ENCODE data around the gene MXI1.

DNA sequence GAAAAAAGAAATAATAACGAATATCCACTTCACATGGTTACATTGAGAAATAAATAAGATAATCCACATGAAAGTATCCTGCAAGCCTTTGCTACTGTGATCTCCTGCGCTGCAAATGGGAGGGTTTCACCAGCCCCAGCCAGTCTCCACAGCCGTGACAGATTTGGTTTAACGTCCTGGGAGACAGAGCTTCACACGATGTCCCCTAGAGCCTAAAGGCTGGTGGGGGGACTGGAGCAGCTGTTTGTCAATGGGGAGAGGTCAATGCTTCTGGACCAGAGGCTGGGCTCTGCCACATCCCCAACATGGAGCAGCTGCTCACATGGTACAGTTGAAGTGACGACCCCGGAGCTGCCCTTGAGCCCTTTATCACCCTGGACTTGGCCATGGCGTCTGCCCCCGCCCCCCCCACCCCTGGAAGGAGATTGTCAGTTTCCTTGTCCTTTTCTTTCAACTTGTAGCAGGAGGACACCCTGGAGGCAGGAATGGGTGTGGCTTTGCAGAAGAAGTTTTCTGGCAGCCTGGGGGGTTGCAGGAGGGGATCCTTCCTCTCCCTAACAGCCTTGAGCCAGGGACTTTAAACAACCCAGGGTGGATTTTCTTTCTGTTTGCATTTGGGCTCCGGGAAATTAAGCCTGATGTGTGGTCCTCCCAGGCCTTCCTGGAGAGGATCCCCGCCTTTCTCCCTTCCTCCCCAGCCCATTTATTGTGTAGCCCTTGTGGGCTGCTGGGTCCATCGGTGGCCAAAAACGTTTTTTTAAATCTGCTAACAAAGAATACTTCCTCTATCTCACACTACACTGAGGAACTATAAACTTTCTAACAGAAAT, 37.0 kb upstream of the MXI1 start:
- TF ChIP-seq POLR2A (IDR thresholded peaks at IDR 0.05) (no peak), EP300 (IDR thresholded peaks at IDR 0.05) (no peak)
- TF ChIP-seq, protein P1, sequence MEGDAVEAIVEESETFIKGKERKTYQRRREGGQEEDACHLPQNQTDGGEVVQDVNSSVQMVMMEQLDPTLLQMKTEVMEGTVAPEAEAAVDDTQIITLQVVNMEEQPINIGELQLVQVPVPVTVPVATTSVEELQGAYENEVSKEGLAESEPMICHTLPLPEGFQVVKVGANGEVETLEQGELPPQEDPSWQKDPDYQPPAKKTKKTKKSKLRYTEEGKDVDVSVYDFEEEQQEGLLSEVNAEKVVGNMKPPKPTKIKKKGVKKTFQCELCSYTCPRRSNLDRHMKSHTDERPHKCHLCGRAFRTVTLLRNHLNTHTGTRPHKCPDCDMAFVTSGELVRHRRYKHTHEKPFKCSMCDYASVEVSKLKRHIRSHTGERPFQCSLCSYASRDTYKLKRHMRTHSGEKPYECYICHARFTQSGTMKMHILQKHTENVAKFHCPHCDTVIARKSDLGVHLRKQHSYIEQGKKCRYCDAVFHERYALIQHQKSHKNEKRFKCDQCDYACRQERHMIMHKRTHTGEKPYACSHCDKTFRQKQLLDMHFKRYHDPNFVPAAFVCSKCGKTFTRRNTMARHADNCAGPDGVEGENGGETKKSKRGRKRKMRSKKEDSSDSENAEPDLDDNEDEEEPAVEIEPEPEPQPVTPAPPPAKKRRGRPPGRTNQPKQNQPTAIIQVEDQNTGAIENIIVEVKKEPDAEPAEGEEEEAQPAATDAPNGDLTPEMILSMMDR (IDR thresholded peaks at IDR 0.05): no peak
